CD14-positive monocyte (primary cell): ENCODE results near the gene ASPSCR1. TPM values are rescaled to one million over a fixed set of nuclear protein-coding genes. Genes with fewer than 3 reads are reported as not detected.

Experiments used
- DNase-seq, 3 donors: peaks; one replicate each; pipeline ENCODE4 v3.0.0-alpha.2; 2011 to 2022
- H2AFZ ChIP-seq: 2 replicates; pipeline ENCODE4 v1.6.0; 2012; ENCODE audit warnings: mild to moderate bottlenecking, low read depth, low read length, inconsistent platforms; ENCODE audit not compliant: insufficient read depth, poor library complexity, severe bottlenecking
- H3K27ac ChIP-seq, 2 donors: 1 replicate in 1 of 2; 2 replicates in 1 of 2; pipeline ENCODE4 v1.5.1; 2012 to 2013; ENCODE audit warnings: low read length in 2 of 2, control low read depth in 1 of 2, inconsistent platforms in 1 of 2, low read depth in 1 of 2, mild to moderate bottlenecking in 1 of 2
- H3K27me3 ChIP-seq, 2 donors: one replicate each; pipeline versions ENCODE4 v1.6.0 to v1.6.1; 2011 to 2013; ENCODE audit warnings: low read length in 2 of 2; ENCODE audit not compliant: control insufficient read depth in 2 of 2, insufficient read depth in 2 of 2
- H3K36me3 ChIP-seq, 2 donors: replicated peaks in 1 of 2; 1 replicate in 1 of 2; 2 replicates in 1 of 2; pipeline versions ENCODE4 v1.5.1 to v1.6.1; 2012 to 2013; ENCODE audit warnings: low read length in 2 of 2, control low read depth in 1 of 2, inconsistent platforms in 1 of 2, mild to moderate bottlenecking in 1 of 2; ENCODE audit not compliant: insufficient read depth in 2 of 2, control insufficient read depth in 1 of 2
- H3K4me1 ChIP-seq, 2 donors: 1 replicate in 1 of 2; 2 replicates in 1 of 2; pipeline versions ENCODE4 v1.5.1 to v1.6.1; 2012 to 2013; ENCODE audit warnings: low read length in 2 of 2, control low read depth in 1 of 2, inconsistent platforms in 1 of 2, mild to moderate bottlenecking in 1 of 2, moderate library complexity in 1 of 2; ENCODE audit not compliant: insufficient read depth in 2 of 2, control insufficient read depth in 1 of 2
- H3K4me2 ChIP-seq: replicated peaks from 2 replicates; pipeline ENCODE3; 2012; ENCODE audit warnings: low read length, moderate library complexity, mild to moderate bottlenecking; ENCODE audit not compliant: poor library complexity, severe bottlenecking; ENCODE audit errors: extremely low read depth
- H3K4me3 ChIP-seq, 3 experiments: fragments of 200-600 bp in 1 of 3; sonication (generic) in 1 of 3; replicated peaks in 1 of 3; 1 replicate in 2 of 3; 2 replicates in 1 of 3; pipeline ENCODE4 v1.5.1; 2011 to 2013; ENCODE audit warnings: low read length in 3 of 3, mild to moderate bottlenecking in 3 of 3, control low read depth in 2 of 3, low read depth in 2 of 3, inconsistent platforms in 1 of 3, moderate library complexity in 1 of 3
- H3K79me2 ChIP-seq: 2 replicates; pipeline ENCODE4 v1.6.0; 2012; ENCODE audit warnings: mild to moderate bottlenecking, control low read depth, inconsistent platforms, low read length, moderate library complexity; ENCODE audit not compliant: insufficient read depth
- H3K9ac ChIP-seq: 2 replicates; pipeline ENCODE4 v1.6.0; 2017; ENCODE audit warnings: low read length, mild to moderate bottlenecking; ENCODE audit not compliant: insufficient read depth, poor library complexity, severe bottlenecking
- H3K9me3 ChIP-seq, 2 donors: replicated peaks in 1 of 2; 1 replicate in 1 of 2; 2 replicates in 1 of 2; pipeline versions ENCODE4 v1.5.1 to v1.6.1; 2012 to 2013; ENCODE audit warnings: low read length in 2 of 2, control low read depth in 1 of 2; ENCODE audit not compliant: control insufficient read depth in 1 of 2, insufficient read depth in 1 of 2
- H4K20me1 ChIP-seq: 2 replicates; pipeline ENCODE4 v1.6.0; 2012; ENCODE audit warnings: mild to moderate bottlenecking, low read length, control low read depth, moderate library complexity; ENCODE audit not compliant: insufficient read depth
- H3K27ac Mint-ChIP-seq, 7 donors: one replicate each; pipeline ENCODE4 v1.8.0; 2020; ENCODE audit warnings: mild to moderate bottlenecking in 7 of 7, mixed read lengths in 7 of 7, moderate library complexity in 6 of 7, inconsistent platforms in 2 of 7
- H3K27me3 Mint-ChIP-seq, 3 donors: one replicate each; pipeline ENCODE4 v1.8.0; 2021 to 2022; ENCODE audit warnings: low read depth in 3 of 3, mild to moderate bottlenecking in 3 of 3, mixed read lengths in 3 of 3, moderate library complexity in 3 of 3, inconsistent platforms in 1 of 3
- H3K36me3 Mint-ChIP-seq, 2 donors: one replicate each; pipeline ENCODE4 v1.8.0; 2020; ENCODE audit warnings: mixed read lengths in 2 of 2, inconsistent platforms in 1 of 2, mild to moderate bottlenecking in 1 of 2
- H3K4me1 Mint-ChIP-seq: one replicate; pipeline ENCODE4 v1.8.0; 2020; ENCODE audit warnings: mild to moderate bottlenecking, mixed read lengths
- H3K4me3 Mint-ChIP-seq, 2 donors: one replicate each; pipeline ENCODE4 v1.8.0; 2020; ENCODE audit warnings: mild to moderate bottlenecking in 2 of 2, mixed read lengths in 2 of 2, moderate library complexity in 1 of 2
- H3K9me3 Mint-ChIP-seq, 7 donors: one replicate each; pipeline ENCODE4 v1.8.0; 2020 to 2022; ENCODE audit warnings: mixed read lengths in 7 of 7, mild to moderate bottlenecking in 6 of 7, moderate library complexity in 6 of 7, inconsistent platforms in 2 of 7
- WGBS: methylation state at CpG from one replicate; pipeline ENCODE4 v1.1.5; 2013; ENCODE audit warnings: missing lambda C conversion rate; ENCODE audit not compliant: insufficient coverage; 5-methylcytosine and 5-hydroxymethylcytosine counted together
- intact Hi-C, 2 donors: fragments of 100-400 bp; cut with micrococcal nuclease; formaldehyde crosslinking; loops; one replicate each; pipeline versions ENCODE4 v1.15.0 to v1.15.1; 2023
- polyA plus RNA-seq, 3 donors: library from polyadenylated mRNA; depleted of rRNA in 1 of 3; unstranded in 2 of 3; stranded (reverse) in 1 of 3; fragments of 300-500 nt in 2 of 3; fragments of >200 nt in 1 of 3; fragmentation: Illumina TruSeq in 2 of 3; gene quantifications; 1 replicate in 2 of 3; 2 replicates in 1 of 3; pipeline ENCODE4 v1.2.3, GENCODE V29; 2012 to 2021
- TF ChIP-seq, protein P1 (sequence below): fragments of 200-600 bp; IDR thresholded peaks from one replicate; pipeline ENCODE4 v1.8.0; 2022; ENCODE audit warnings: antibody characterized with exemption, mild to moderate bottlenecking

Gene ASPSCR1
- polyA plus RNA-seq, 3 donors = 25.5 to 31.9 (median 25.6) TPM

DNA sequence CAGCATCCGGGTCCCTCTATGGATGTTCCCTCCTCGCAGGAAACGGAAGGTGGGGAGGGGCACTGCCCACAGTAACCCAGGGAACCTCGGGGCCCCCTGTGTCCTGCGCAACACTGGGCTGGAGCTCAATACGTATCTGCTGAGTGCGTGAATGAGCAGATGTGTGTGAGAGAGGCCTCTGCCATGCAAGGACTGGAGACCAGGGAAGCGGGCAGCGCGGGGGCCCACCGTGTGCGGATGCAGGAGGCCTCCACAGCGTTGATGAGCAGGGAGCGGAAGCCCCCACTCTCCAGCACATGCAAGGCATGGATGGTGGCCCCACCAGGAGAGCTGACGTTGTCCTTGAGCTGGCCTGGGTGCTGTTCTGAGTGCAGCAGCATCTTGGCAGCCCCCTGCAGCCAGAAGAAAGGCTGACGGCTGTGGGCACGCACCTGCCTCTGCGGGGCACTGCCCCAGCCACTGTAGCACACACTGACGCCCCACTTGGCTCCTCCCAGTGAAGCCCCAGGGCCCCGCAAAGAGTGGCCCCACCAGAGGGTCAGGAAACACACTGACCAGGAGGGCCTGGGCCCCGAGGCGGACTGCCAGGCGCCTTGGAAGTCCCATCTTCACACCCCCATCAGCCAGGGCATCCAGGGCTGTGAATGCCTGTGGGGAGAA is 43.2 kb upstream of the ASPSCR1 start:
- peaks cover 0 to 46% of the 10 kb centered on the region in 2 donors for H3K27me3 ChIP-seq
- H3K4me3 ChIP-seq = no peak overlapping the region
- no peak overlapping the region for H3K4me2 ChIP-seq
- no peak overlapping the region for H3K9ac ChIP-seq
- Mint-ChIP-seq H3K9me3 (peaks cover 0 to 5% (median 0%) of the 10 kb centered on the region in 7 donors), H3K27ac (no peak overlapping the region), H3K27me3 (peaks cover 45 to 68% (median 47%) of the 10 kb centered on the region in 3 donors), H3K36me3 (no peaks in the 10 kb centered on the region), H3K4me3 (peak overlapping the region in 1 of 2 donors; percentile 34), H3K4me1 (peaks cover 20% of the 10 kb centered on the region)
- no peaks in the 10 kb centered on the region for H3K79me2 ChIP-seq
- no peak overlapping the region for H2AFZ ChIP-seq
- no peaks in the 10 kb centered on the region for H3K9me3 ChIP-seq
- intact Hi-C loops = no loop called here
- H3K27ac ChIP-seq = no peak overlapping the region
- 87% methylated on average over 18 of the region's 23 CpGs for WGBS
- peaks cover 10 to 16% of the 10 kb centered on the region in 2 donors for H3K4me1 ChIP-seq
- DNase-seq = no peak
- no peaks in the 10 kb centered on the region for H3K36me3 ChIP-seq
- H4K20me1 ChIP-seq = no peaks in the 10 kb centered on the region
- TF ChIP-seq, protein P1, sequence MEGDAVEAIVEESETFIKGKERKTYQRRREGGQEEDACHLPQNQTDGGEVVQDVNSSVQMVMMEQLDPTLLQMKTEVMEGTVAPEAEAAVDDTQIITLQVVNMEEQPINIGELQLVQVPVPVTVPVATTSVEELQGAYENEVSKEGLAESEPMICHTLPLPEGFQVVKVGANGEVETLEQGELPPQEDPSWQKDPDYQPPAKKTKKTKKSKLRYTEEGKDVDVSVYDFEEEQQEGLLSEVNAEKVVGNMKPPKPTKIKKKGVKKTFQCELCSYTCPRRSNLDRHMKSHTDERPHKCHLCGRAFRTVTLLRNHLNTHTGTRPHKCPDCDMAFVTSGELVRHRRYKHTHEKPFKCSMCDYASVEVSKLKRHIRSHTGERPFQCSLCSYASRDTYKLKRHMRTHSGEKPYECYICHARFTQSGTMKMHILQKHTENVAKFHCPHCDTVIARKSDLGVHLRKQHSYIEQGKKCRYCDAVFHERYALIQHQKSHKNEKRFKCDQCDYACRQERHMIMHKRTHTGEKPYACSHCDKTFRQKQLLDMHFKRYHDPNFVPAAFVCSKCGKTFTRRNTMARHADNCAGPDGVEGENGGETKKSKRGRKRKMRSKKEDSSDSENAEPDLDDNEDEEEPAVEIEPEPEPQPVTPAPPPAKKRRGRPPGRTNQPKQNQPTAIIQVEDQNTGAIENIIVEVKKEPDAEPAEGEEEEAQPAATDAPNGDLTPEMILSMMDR = no peak

DNA sequence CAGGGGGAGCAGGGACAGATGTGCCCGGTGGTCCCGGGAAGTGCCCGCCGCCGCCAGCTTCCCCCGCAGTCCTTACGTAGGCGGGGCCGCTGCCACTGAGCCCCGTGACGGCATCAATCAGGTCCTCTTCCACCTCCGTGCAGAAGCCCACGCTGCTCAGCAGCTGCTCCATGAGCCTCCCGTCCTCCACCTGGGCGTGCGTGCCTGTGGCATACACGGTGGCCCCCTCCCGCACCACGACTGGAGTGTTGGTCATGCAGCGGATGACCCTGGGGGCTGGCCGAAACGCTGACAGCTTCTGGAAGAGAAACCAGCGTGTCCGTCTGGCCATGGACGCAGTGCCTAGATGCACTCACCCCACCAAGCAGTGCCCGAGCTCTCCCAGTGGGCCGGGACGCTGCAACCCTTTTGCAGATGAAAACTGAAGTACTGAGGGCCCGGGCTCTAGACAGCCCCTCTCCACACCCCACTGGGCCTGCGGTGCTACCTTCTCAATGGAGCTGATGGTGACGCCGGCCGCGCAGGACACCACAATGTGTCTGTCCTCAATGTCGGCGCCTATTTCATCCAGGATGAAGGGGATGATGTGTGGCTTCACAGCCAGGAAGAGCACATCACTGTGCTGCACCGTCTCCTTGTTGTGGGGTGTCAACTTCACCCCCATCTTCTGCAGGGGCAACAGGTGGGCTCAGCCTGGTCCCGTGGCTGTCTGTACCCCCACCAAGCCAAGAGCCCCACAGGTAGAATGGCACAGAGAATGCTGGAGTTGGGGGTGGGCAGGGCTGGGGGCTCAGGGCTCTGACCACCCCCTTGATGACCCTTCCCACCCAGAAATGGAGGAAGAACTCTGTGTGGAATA is 42.4 kb upstream of the ASPSCR1 start:
- no peaks in the 10 kb centered on the region for H3K36me3 ChIP-seq
- Mint-ChIP-seq H3K27me3 (peaks cover 38 to 67% (median 44%) of the 10 kb centered on the region in 3 donors), H3K4me3 (no peak overlapping the region), H3K36me3 (no peaks in the 10 kb centered on the region), H3K9me3 (peaks cover 0 to 4% (median 0%) of the 10 kb centered on the region in 7 donors), H3K4me1 (peaks cover 20% of the 10 kb centered on the region), H3K27ac (no peak overlapping the region)
- no peaks in the 10 kb centered on the region for H3K9me3 ChIP-seq
- no peak overlapping the region for H3K4me2 ChIP-seq
- TF ChIP-seq, protein P1 = no peak
- no peak overlapping the region for H3K4me3 ChIP-seq
- H3K27me3 ChIP-seq = peaks cover 0 to 38% of the 10 kb centered on the region in 2 donors
- H3K27ac ChIP-seq = no peak overlapping the region
- H2AFZ ChIP-seq = no peak overlapping the region
- WGBS = 95% methylated on average over 31 of the region's 38 CpGs
- H3K9ac ChIP-seq = no peak overlapping the region
- no peaks in the 10 kb centered on the region for H3K79me2 ChIP-seq
- intact Hi-C loops = no loop called here
- no peak for DNase-seq
- H4K20me1 ChIP-seq = no peaks in the 10 kb centered on the region
- peaks cover 10 to 16% of the 10 kb centered on the region in 2 donors for H3K4me1 ChIP-seq
